ENCODE data around the gene COL7A1. TPM values are rescaled to one million over a fixed set of nuclear protein-coding genes. Genes with fewer than 3 reads are reported as not detected.

The COL7A1 gene
- total RNA-seq, 1 donor from 2014 or later = 28.7 TPM

DNA sequence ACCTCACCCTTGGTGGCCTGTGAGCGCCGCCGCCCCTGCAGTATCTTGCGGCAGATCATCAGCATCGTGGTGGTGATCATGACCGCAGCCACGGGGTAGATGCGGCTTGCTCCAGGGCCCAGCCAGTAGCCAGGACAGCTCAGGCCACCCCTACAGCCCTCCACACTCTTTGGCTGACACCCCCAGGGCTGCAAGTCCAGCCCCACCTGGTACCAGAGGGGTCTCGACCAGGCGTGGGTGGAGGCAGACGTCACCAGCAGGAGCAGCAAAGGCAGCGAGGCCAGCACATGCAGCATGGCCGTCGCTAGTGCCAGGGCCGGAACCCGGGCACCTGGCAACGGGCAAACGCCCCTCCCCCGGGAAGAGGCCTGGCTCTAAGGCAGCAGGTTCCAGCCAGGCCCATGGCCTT, 26.3 kb upstream of the COL7A1 start, which contains the start of gene TMEM89:
Gene TMEM89 (minus strand): TSS at position 309 of the 409 bp plus-strand sequence. CDS start 13 bp downstream, at position 296.
- DNase-seq (ENCODE audit: low read depth) = no peak
- Mint-ChIP-seq H3K4me3 (ENCODE audit: unreplicated experiment) (no peak within 1 kb of the TSS), H3K9me3 (ENCODE audit: unreplicated experiment) (peaks cover 11% of the 10 kb centered on the region), H3K36me3 (ENCODE audit: low read depth, unreplicated experiment) (peaks cover 29% of the 10 kb centered on the region), H3K4me1 (ENCODE audit: low read depth, unreplicated experiment) (no peaks in the 10 kb centered on the region), H3K27me3 (ENCODE audit: low read depth, unreplicated experiment) (no peaks in the 10 kb centered on the region), H3K27ac (ENCODE audit: unreplicated experiment) (no peak within 1 kb of the TSS)
- Histone ChIP-seq H3K9me3 (ENCODE audit: insufficient read depth, low read depth, low read length) (peaks cover 10% of the 10 kb centered on the region), H3K36me3 (ENCODE audit: insufficient read depth, low read length) (no peaks in the 10 kb centered on the region), H3K9ac (ENCODE audit: low read length) (no peak within 1 kb of the TSS), H4K20me1 (ENCODE audit: insufficient read depth, low read length) (no peaks in the 10 kb centered on the region), H3K79me2 (ENCODE audit: insufficient read depth, low read length) (no peaks in the 10 kb centered on the region), H3K4me2 (ENCODE audit: low read length) (no peak within 1 kb of the TSS), H2AFZ (ENCODE audit: low read depth, low read length) (no peak within 1 kb of the TSS), H3K27me3 (ENCODE audit: insufficient read depth, low read length) (no peaks in the 10 kb centered on the region), H3K4me3 (ENCODE audit: insufficient read depth, low read depth, low read length) (no peak within 1 kb of the TSS), H3K4me1 (ENCODE audit: insufficient read depth, low read length) (no peaks in the 10 kb centered on the region), H3K27ac (ENCODE audit: low read depth, low read length) (no peak within 1 kb of the TSS)
- TF ChIP-seq EZH2 (IDR thresholded peaks at IDR 0.05; ENCODE audit: insufficient read depth, low read length) = no peak
- TF ChIP-seq, protein P1, sequence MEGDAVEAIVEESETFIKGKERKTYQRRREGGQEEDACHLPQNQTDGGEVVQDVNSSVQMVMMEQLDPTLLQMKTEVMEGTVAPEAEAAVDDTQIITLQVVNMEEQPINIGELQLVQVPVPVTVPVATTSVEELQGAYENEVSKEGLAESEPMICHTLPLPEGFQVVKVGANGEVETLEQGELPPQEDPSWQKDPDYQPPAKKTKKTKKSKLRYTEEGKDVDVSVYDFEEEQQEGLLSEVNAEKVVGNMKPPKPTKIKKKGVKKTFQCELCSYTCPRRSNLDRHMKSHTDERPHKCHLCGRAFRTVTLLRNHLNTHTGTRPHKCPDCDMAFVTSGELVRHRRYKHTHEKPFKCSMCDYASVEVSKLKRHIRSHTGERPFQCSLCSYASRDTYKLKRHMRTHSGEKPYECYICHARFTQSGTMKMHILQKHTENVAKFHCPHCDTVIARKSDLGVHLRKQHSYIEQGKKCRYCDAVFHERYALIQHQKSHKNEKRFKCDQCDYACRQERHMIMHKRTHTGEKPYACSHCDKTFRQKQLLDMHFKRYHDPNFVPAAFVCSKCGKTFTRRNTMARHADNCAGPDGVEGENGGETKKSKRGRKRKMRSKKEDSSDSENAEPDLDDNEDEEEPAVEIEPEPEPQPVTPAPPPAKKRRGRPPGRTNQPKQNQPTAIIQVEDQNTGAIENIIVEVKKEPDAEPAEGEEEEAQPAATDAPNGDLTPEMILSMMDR (IDR thresholded peaks at IDR 0.05; ENCODE audit: insufficient read depth, low read depth, low read length) = no peak
- FAIRE-seq = no peak

DNA sequence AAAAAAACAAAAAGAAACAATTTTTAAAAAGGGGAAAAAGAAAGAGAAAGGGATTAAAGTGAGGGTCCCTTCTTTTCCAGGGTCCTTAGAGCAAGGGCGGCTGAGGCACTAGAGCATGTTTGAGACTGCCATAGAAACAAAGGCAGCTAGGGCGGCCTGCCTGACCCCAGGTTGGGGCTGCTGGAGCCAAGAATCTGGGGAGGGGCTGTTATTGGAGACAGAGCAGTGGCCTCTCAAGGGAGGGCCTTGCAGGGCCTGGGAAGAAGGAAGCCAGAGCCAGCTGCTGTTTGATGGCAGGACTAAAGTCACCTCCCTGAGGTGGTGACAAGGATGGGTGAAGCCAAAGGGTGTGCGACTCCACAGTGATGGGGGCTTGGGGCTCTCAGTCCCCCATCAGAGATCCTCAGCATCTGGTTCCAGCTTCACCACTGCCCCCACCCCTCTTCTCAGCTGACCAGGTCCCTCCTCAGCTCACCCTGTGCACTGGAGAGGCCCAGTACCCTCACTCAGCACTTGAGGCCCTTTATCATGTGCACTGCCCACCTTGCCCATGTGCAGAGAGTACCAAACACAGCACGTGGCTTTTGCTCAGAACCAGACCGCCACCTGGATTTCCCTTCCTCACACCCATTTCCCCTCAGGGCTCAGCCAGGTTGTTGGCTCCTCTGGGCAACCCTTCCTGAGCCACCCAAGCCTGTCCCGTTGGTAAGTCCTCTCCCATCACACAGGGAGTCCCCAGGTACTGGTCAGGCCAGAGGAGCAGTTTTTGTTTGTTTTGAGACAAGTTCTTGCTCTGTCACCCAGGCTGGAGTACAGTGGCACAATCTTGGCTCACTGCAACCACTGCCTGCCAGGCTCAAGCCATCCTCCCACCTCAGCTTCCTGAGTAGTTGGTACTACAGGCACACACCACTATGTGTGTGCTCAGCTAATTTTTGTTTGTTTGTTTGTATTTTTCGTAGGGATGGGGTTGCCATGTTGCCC, 24.7 kb upstream of the COL7A1 start:
- Mint-ChIP-seq H3K36me3 (ENCODE audit: low read depth, unreplicated experiment) (peaks cover 20% of the 10 kb centered on the region), H3K4me3 (ENCODE audit: unreplicated experiment) (no peak overlapping the region), H3K9me3 (ENCODE audit: unreplicated experiment) (peaks cover 11% of the 10 kb centered on the region), H3K4me1 (ENCODE audit: low read depth, unreplicated experiment) (no peaks in the 10 kb centered on the region), H3K27ac (ENCODE audit: unreplicated experiment) (no peak overlapping the region), H3K27me3 (ENCODE audit: low read depth, unreplicated experiment) (no peaks in the 10 kb centered on the region)
- H3K79me2 ChIP-seq (ENCODE audit: insufficient read depth, low read length) = no peaks in the 10 kb centered on the region
- no peak overlapping the region for H3K4me3 ChIP-seq (ENCODE audit: insufficient read depth, low read depth, low read length)
- TF ChIP-seq EZH2 (IDR thresholded peaks at IDR 0.05; ENCODE audit: insufficient read depth, low read length) = no peak
- TF ChIP-seq, protein P1 (IDR thresholded peaks at IDR 0.05; ENCODE audit: insufficient read depth, low read depth, low read length) = no peak
- H3K4me2 ChIP-seq (ENCODE audit: low read length) = no peak overlapping the region
- no peak overlapping the region for H2AFZ ChIP-seq (ENCODE audit: low read depth, low read length)
- H3K27me3 ChIP-seq (ENCODE audit: insufficient read depth, low read length) = no peaks in the 10 kb centered on the region
- no peak overlapping the region for H3K27ac ChIP-seq (ENCODE audit: low read depth, low read length)
- H3K9me3 ChIP-seq (ENCODE audit: insufficient read depth, low read depth, low read length) = peaks cover 10% of the 10 kb centered on the region
- no peaks in the 10 kb centered on the region for H3K4me1 ChIP-seq (ENCODE audit: insufficient read depth, low read length)
- H3K36me3 ChIP-seq (ENCODE audit: insufficient read depth, low read length) = no peaks in the 10 kb centered on the region
- FAIRE-seq (no peak), DNase-seq (ENCODE audit: low read depth) (no peak)
- no peak overlapping the region for H3K9ac ChIP-seq (ENCODE audit: low read length)
- no peaks in the 10 kb centered on the region for H4K20me1 ChIP-seq (ENCODE audit: insufficient read depth, low read length)
